Pancreas (tissue), 10 donors: ENCODE measurements around the gene PAX7. TPM values are rescaled to one million over a fixed set of nuclear protein-coding genes. Genes with fewer than 3 reads are reported as not detected.

Experiments used
- ATAC-seq, 4 donors: fragments of 200-7000 bp; cut with Tn5 transposase; one replicate each; pipeline versions ENCODE4 v1.8.0 to v1.9.1; 2020; ENCODE audit warnings: mild to moderate bottlenecking in 4 of 4, moderate library complexity in 4 of 4
- DNase-seq, 6 donors: peaks; one replicate each; pipeline ENCODE4 v3.0.0-alpha.2; 2020
- FAIRE-seq: peaks from 2 replicates; lab custom pipeline; 2012; peaks lifted over from hg19 to GRCh38; lab: Jason Lieb, UNC
- H3K27ac ChIP-seq, 4 donors: fragments of 200-600 bp; sonication (generic); 1 replicate in 3 of 4; 2 replicates in 1 of 4; pipeline versions ENCODE4 v1.5.0 to v1.8.0; 2020
- H3K27me3 ChIP-seq, 4 donors: fragments of 200-600 bp; one replicate each; pipeline ENCODE4 v1.8.0; 2021
- H3K36me3 ChIP-seq, 3 donors: fragments of 200-600 bp; sonication (generic) in 1 of 3; one replicate each; pipeline versions ENCODE4 v1.5.0 to v1.8.0; 2020 to 2021
- H3K4me1 ChIP-seq, 3 donors: fragments of 200-600 bp; one replicate each; pipeline ENCODE4 v1.8.0; 2021
- H3K4me3 ChIP-seq, 4 donors: fragments of 200-600 bp; sonication (generic) in 2 of 4; one replicate each; pipeline versions ENCODE4 v1.5.0 to v1.8.0; 2020 to 2021
- H3K9me3 ChIP-seq, 4 donors: fragments of 200-600 bp; one replicate each; pipeline ENCODE4 v1.8.0; 2021
- WGBS, 2 donors: extraction: QIAGEN DNeasy Blood & Tissue Kit; methylation state at CpG; one replicate each; pipeline ENCODE4 v1.1.7; 2013; 5-methylcytosine and 5-hydroxymethylcytosine counted together
- intact Hi-C, 3 donors: fragments of 100-400 bp; cut with DNase I; formaldehyde crosslinking; loops; one replicate each; pipeline versions ENCODE4 v1.11.1 to v1.14.2; 2022
- polyA plus RNA-seq, 2 donors: library from polyadenylated mRNA; stranded (reverse); fragments of 200-250 nt; gene quantifications; one replicate each; pipeline ENCODE4 v1.2.3, GENCODE V29; 2013
- total RNA-seq, 6 donors: library from RNA; stranded (reverse); fragmentation: NEBNext Ultra II Directional in 4 of 6; extraction: Animal tissue kit (Norgen Biotek cat#: 25700) in 4 of 6; gene quantifications; one replicate each; pipeline versions ENCODE4 v1.2.1 to v1.2.4, GENCODE V29; 2021 to 2023
- TF ChIP-seq, protein P1 (sequence below), 4 donors: fragments of 200-600 bp; sonication (generic) in 3 of 4; IDR thresholded peaks; one replicate each; pipeline versions ENCODE4 v1.5.0 to v1.8.0; 2021; ENCODE audit warnings: antibody characterized with exemption in 4 of 4
- donor health status: healthy with polysubstance abuse.
- donor health status: DM: no; HTN: no; CAD: no; lungs with moderate emphysema.
- donor health status: DM: no; HTN: no; CAD: no.
- donor health status: control.
- donor health status: control.
- donor health status: Bipolar disorder and iron deficiency.
- donor health status: DM: yes; HTN: yes; CAD: no.
- donor health status: DM: no; HTN: no; CAD: no.
- donor health status: DM: no; HTN: no; CAD: no.
- donor health status: DM: yes; HTN: yes; CAD: no.

Gene PAX7
- total and polyA plus RNA-seq, 8 donors = not detected

DNA sequence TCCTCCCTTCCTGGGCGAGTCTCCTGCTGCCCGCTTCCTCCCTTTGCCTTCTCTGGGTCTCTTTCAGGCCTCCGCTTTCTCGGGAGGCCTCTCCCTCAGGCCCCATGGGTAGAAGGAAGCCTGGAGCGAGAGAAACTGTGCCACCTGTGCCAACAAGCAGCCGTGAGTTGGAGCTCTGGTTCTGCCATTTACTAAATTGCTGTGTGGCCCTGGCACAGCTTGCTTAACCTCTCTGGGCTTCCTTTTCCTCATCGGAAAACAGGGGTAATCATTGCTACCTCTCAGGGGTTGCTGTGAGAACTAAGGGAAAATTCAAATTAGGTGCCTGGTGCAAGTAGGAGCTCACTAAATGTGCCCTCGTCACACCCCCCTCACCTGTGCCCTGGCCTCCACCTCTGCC, 80.4 kb downstream of the PAX7 start:
- Histone ChIP-seq H3K36me3 (no peaks in the 10 kb centered on the region), H3K4me1 (no peaks in the 10 kb centered on the region), H3K27ac (no peak overlapping the region), H3K27me3 (peaks cover 0 to 11% (median 0%) of the 10 kb centered on the region in 4 donors), H3K4me3 (no peak overlapping the region), H3K9me3 (no peaks in the 10 kb centered on the region)
- TF ChIP-seq, protein P1, sequence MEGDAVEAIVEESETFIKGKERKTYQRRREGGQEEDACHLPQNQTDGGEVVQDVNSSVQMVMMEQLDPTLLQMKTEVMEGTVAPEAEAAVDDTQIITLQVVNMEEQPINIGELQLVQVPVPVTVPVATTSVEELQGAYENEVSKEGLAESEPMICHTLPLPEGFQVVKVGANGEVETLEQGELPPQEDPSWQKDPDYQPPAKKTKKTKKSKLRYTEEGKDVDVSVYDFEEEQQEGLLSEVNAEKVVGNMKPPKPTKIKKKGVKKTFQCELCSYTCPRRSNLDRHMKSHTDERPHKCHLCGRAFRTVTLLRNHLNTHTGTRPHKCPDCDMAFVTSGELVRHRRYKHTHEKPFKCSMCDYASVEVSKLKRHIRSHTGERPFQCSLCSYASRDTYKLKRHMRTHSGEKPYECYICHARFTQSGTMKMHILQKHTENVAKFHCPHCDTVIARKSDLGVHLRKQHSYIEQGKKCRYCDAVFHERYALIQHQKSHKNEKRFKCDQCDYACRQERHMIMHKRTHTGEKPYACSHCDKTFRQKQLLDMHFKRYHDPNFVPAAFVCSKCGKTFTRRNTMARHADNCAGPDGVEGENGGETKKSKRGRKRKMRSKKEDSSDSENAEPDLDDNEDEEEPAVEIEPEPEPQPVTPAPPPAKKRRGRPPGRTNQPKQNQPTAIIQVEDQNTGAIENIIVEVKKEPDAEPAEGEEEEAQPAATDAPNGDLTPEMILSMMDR (IDR thresholded peaks at IDR 0.05) = no peak
- no peak for DNase-seq
- no peak for ATAC-seq
- no peak for FAIRE-seq
- intact Hi-C loops = no loop called here
- 38 to 49% methylated on average over 8 of the region's 8 CpGs for WGBS, 2 donors

GRCh38 chr1:18711536-18712251, 81.0 kb downstream of the PAX7 start:
- Histone ChIP-seq H3K36me3 (no peaks in the 10 kb centered on the region), H3K4me1 (no peaks in the 10 kb centered on the region), H3K4me3 (no peak overlapping the region), H3K27ac (no peak overlapping the region), H3K9me3 (no peaks in the 10 kb centered on the region), H3K27me3 (peaks cover 0 to 11% (median 0%) of the 10 kb centered on the region in 4 donors)
- ATAC-seq (no peak), FAIRE-seq (no peak), DNase-seq (no peak)
- intact Hi-C loops = no loop called here
- TF ChIP-seq, protein P1 (IDR thresholded peaks at IDR 0.05) = no peak
- 59 to 67% methylated on average over 11 of the region's 11 CpGs for WGBS, 2 donors

- Histone ChIP-seq H3K4me1 (no peaks in the 10 kb centered on the region), H3K27ac (no peak overlapping the region), H3K27me3 (peaks cover 0 to 13% (median 0%) of the 10 kb centered on the region in 4 donors), H3K4me3 (no peak overlapping the region), H3K36me3 (no peaks in the 10 kb centered on the region), H3K9me3 (no peaks in the 10 kb centered on the region)
- intact Hi-C loops = no loop called here
- no peak for DNase-seq
- FAIRE-seq = no peak
- TF ChIP-seq, protein P1 (IDR thresholded peaks at IDR 0.05) = no peak
- 49 to 65% methylated on average over 5 of the region's 5 CpGs for WGBS, 2 donors
- ATAC-seq = no peak
These were observed 81.6 kb downstream of the PAX7 start for GRCh38 chr1:18712252-18712600.

DNA sequence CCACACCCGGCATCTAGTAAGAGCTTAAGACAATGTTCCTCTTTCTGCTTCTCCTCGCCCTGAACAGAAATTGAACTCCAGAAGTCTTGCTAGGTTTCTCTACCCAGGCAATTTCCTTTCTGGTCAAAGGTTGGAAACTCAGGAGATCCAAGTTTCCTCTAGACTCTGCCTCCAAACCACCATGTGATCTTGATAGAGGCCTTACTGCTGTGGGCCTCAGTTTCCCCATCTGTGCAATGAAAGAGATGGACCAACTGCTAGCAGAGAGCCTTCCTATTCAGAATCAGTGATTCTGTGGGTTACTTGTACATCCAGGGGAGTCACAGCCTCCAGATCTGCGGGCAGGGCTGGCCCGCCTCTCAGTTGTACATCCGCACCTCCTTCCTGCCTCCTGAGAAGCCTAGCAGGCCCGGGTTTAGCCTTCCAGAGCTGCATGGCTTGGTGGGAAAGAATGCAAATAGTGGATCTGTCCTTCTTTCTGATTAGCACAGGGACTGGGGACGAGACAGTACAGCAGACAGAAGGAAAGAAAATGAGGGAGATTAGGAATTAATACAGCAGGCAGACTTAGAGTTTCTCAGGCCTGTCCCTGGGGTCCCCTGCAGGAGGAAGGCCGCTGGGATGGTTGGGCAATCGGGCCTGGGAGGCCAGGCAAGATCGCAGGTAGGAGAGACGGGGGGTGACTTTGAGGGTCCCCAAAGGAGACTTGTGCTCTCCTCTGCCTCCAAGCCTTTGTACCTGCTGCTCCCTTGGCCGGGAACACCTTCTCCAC, 83.9 kb downstream of the PAX7 start:
- TF ChIP-seq, protein P1 (IDR thresholded peaks at IDR 0.05) = no peak
- no peak overlapping the region for H3K27ac ChIP-seq
- intact Hi-C loops = no loop called here
- H3K36me3 ChIP-seq = no peaks in the 10 kb centered on the region
- peaks cover 0 to 14% (median 2%) of the 10 kb centered on the region in 4 donors for H3K27me3 ChIP-seq
- ATAC-seq (no peak), FAIRE-seq (no peak), DNase-seq (no peak)
- no peak overlapping the region for H3K4me3 ChIP-seq
- 61 to 72% methylated on average over 12 of the region's 12 CpGs for WGBS, 2 donors
- no peaks in the 10 kb centered on the region for H3K4me1 ChIP-seq
- H3K9me3 ChIP-seq = no peaks in the 10 kb centered on the region
